GM18507 (cell line): Measurements from ENCODE around the gene COL19A1.
"Not testable (repeated sequence)": the region's sequence is repeated elsewhere in the genome, so short reads cannot be mapped to it uniquely, and the experiment has no call there.

Experiments
- DNase-seq: peaks from one replicate; pipeline ENCODE4 v3.0.0; 2011; ENCODE audit warnings: low read depth; ENCODE audit not compliant: insufficient read length; ENCODE audit errors: extremely low spot score
- FAIRE-seq: peaks from 2 replicates; lab custom pipeline; 2011; peaks lifted over from hg19 to GRCh38; lab: Jason Lieb, UNC

Gene COL19A1

DNA sequence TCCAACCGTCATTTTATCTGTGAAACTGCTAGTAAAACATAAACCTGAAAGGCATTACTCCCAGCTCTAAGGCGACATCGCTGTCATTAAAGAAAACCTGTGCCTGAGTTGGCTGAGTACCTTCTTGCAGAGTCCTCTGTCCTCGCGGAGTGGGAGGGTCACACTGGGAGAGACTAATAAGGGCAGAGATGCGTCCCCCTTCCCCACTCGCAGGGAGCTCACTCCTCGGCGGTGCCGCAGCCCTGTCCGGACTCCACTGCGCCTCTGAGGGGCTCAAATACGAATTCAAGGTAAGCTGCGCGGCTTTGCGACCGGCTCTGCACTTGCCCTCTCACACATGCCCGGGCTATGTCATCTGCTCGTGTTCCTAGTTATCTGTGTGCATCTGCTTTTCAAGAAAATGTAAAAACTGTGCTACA is at the start of gene COL19A1:
Gene COL19A1 (plus strand): TSS at position 206 of the 419 bp plus-strand sequence. CDS start 13,012 bp downstream, outside the sequence.
- FAIRE-seq (peak; percentile 98), DNase-seq (no peak)

DNA sequence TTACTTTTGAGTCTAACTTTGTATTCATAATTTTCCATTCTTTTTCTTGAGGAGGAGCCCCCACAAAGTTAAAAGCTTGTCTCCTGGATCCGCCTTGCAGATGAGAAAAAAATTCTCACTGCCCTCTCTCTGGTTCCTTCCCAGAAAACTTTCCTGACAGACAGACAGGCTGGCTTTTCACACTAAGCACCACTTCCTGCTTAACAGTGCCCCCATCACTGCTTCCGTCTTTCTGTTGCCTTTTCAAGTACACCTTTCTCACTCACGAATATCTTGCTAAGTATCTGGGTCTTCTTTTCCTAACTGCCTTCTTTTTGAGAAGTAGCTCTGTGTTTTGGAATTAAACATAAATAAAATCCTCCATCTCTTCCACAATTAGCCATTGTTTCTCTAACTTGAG is 49.8 kb upstream of the COL19A1 start:
- peak; percentile 91 for FAIRE-seq
- DNase-seq, result no peak

DNA sequence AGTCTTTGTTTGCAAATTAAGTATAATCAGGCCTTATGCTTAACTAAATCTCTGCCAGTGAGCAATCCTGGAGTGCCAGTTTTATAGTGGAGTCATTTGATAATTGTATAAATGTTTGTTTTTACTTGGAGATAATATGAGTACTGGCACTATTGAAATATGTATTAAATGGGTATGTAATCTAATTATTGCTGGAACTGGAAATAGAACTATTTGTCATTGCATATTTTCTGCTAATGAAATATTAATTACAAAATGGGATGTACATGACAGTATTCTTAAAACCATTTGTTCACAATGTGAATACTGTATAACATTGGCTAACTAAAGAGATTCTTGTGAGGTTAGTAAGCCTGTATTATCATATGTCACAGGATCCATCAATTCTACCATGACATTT is 49.0 kb upstream of the COL19A1 start:
- FAIRE-seq (no peak), DNase-seq (no peak)

DNA sequence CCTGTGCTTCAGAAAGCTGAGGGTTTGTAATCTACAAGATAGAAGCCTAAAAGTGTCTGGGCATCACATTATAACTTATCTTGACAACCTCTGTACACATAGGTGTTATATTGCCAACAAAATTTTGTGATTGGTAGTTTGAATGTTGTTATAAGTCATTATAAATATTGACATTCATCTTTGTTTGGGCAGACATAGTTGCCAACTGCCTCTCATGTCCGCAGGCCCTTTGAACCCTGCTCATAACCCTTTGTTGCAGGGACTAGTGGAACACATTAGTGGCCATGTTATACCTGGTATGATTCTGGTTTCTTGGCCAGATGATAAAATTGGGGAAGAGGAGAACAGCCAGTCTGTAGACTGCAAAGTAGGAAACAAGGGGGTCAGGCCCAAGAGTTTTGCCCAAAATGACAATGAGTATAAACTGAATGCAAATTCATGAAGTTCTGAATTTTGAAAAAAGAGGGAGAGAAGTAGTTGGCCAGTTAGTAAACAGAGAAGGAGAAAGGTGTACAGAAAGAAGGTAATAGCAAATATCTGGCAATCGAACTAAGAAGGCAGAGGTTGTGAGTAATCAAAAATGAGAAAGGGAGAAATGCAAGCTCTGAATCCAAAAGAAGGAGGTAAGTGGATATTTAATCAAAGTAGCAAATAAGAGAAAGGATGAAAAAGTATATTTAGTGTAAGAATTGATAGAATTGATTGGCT is 48.0 kb upstream of the COL19A1 start:
- DNase-seq (no peak), FAIRE-seq (no peak)

DNA sequence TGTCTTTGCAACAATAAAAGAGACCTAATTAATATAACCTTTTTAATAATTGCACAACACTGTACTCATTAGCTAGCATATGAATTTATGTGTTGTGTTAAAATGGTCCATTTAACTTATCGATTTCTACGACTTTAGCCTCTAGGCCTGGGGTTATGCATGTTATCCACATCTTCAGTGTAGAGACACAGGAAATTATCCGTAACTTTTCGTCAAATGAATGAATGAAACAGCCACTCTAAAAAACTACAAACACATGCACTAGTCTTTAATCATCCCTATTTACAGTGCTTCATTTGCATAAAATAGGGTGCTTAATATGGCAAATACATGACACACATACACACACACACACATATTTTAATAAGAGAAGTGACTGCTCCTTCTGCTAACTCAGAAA is 47.2 kb upstream of the COL19A1 start:
- FAIRE-seq, result no peak
- DNase-seq, result no peak

DNA sequence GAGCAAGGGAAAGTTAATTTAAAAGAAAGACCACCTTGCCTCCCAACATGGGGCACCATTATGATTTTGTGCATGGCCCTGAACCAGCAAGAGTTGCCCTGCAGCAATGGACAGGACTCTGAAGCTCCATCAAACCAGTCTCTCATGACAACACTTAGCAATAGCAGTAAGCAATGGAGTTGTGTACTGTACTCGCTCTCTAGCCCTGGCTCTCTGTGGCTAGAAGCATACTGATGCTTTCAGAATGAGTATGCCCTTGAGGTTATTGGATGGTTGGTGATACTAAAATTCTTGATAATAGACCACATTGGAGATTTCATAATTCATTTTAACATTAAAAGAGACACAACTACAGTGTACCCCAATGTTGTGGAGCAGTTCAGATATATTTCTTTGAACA is 46.3 kb upstream of the COL19A1 start:
- DNase-seq (no peak), FAIRE-seq (no peak)

DNA sequence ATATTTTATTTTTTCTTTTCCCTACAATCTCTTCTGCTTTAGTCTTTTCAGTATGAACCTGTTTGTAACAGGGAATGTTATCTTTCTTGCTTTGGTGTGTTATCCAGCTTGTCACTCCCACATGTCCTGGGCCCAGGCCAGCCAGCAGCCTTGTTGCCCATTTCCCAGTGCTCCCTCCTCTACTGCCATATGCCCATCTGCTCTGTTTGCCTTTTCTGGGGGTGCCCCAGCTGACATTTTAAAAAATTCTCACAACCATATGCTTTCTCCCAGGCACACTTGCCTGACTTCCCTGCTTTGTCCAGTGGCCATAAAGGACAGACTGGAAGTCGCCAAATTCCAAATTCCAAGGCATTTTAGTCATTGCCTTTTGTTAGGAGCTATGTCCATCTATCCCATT is 45.9 kb upstream of the COL19A1 start:
- DNase-seq (no peak), FAIRE-seq (no peak)

DNA sequence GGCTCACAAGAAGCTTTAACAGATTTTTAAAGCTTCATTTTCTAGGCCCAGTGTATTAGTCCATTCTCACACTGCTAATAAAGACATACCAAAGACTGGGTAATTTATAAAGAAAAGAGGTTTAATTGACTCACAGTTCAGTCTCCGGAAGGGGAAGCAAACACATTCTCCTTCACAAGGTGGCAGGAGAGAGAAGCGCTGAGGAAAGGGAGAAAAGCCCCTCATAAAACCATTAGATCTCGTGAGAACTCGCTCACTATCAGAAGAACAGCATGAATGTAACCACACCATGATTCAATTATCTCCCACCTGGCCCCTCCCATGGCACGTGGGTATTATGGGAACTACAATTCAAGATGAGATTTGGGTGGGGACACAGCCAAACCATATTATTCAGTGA is 42.0 kb upstream of the COL19A1 start:
- FAIRE-seq, DNase-seq: not testable (repeated sequence)

DNA sequence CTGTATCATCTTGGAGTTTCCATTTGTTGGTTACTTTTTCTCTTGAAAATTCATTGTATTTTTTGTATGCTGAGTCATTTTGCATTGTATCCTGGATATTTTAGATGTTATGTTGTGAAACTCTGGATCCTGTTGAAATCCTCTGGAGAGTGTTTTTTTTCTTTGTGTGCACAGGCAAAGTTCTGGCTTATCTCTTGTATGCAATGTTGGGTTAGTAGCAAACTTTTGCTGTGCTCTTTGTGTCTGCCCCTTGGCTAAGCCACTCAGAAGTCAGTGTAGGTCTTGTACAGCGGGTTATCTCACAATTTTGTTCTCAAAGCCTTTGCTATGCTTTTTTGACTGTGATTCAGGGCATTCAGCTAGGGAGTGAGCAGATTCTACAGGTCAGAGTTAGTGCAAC is 40.5 kb upstream of the COL19A1 start:
- DNase-seq, result no peak
- no peak for FAIRE-seq

DNA sequence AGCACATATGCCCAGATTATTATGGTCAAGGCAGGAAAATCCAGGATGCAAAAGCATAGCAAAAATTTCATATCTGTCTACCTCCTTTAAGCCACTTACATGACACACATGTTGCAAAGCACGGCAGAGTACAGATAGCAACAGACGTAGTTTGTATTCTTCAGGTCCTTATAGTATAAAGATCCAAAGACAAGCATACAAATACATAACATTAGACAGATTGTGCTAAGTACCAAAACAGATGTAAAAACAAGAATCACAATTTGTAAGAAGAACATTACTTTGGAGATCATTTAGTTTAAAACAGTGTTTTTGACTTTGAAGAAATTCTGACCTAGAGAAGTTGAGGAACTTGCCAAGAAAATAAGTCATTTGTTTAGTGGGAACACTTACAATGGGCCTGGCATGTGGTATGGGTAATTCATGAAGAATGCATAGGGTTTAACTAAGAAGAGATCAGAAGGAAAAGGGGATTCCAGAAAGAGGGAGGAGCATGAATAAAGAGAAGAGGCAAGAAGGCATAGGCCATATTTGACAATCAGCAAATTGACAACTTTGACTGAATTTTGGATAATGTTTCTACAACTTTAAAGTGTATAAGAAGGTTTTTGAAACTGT is 39.0 kb upstream of the COL19A1 start:
- DNase-seq (no peak), FAIRE-seq (peak; percentile 45)

DNA sequence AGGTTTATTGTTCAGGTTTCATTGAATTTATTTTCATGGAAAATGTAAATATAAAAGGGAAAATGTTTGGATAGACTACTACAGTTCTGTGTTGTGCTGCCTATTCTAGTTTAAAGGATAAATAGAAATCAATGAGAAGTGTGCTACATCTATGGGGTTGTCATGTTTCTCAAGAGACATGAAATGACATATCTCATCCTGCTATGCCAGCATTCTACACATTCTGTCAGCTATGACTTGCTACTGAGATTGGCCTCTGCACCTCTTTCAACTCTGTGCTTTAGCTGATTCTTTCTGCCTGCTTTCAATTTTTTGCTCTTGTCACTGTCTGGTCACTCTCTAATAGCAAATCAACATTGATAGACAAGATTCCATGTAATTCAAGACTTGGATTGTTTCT is 33.8 kb upstream of the COL19A1 start:
- FAIRE-seq, result no peak
- DNase-seq, result no peak

DNA sequence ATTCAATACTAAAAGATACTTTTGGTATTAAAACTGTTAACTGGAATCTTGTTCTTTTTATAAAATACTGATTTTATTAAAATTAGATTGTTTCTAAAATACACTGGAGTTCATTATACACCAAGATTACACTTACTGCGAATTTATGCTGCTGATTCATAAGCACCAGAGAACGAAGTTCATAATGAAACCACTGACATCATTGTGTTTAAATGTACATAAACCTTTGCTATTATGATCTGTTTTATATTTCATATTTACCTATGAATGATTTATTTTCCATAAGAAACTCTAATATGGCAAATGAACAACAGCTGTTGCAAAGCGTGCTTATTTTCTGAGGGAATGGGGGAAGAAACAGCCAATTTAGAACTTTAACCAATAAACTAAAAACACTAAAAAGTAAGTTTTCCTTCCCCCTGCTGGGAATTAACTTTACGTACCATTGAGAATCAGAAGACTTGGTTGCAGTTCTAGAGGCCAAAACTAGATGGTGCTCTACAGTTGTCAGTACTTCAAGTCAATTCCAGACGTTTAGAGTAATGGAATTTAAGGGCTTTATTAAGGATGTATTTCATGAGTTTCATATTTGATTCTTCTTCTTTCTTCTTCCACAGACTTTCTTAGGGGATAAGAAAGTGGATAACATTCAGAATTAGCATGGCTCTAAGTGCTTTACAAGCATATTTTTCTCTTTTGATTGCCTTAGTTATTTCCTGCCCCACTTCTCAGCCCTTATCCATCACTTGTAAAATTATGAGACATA is 30.8 kb upstream of the COL19A1 start:
- DNase-seq (no peak), FAIRE-seq (peak; percentile 92)

DNA sequence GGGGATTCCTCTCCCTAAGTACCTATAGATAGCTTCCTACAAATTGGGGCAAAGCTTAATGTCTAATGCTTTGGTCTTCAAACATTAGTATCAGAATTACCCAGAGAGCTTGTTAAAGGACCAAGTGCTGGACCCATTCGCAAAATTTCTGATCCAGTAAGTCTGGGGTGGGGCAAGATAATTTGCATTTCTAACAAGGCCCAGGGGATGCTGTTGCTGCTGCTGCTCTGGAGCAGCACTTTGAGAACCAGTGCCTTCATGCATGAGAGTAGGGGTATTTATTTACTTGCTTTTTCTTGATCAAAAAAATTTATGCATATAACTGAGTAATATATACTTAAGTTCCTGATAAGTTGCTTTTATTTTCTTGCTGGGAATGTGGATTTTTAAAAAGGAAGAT is 24.5 kb upstream of the COL19A1 start:
- FAIRE-seq, result no peak
- no peak for DNase-seq

DNA sequence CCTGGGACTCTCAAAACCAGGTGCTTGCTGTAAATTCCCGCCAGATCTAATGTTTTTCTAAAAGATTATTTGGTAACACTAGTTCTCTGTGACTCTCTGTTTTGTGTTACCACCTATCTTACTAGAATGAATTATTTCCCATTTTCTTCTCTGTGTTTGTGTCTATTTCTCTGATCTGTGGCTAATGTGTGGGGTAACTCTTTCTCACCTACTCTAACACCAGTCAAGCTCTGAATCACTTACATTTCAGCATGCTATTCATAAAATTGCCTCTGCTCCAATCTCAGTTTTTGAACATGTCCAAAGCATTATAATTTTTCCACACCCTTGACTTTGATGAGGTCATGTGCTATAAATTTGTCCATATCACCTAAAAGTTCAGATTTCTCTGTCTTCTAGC is 23.2 kb upstream of the COL19A1 start:
- FAIRE-seq (peak; percentile 33), DNase-seq (no peak)

DNA sequence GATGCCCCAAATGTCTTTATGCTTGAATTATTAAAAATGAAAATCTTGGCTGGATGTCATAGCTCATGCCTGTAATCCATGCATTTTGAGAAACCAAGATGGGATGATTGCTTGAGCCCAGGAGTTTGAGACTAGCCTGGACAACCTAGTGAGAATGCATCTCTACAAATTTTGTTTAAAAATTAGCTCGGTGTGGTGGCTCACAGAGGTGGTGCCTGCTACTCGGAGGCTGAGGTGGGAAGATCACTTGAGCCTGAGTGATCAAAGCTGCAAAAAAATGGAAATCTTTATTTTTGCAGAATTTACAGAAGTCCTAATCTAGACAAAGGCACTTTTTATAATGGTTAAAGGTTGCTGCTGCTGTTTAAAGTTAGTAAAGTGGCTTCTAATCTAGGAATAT is 20.0 kb upstream of the COL19A1 start:
- FAIRE-seq, result no peak

DNA sequence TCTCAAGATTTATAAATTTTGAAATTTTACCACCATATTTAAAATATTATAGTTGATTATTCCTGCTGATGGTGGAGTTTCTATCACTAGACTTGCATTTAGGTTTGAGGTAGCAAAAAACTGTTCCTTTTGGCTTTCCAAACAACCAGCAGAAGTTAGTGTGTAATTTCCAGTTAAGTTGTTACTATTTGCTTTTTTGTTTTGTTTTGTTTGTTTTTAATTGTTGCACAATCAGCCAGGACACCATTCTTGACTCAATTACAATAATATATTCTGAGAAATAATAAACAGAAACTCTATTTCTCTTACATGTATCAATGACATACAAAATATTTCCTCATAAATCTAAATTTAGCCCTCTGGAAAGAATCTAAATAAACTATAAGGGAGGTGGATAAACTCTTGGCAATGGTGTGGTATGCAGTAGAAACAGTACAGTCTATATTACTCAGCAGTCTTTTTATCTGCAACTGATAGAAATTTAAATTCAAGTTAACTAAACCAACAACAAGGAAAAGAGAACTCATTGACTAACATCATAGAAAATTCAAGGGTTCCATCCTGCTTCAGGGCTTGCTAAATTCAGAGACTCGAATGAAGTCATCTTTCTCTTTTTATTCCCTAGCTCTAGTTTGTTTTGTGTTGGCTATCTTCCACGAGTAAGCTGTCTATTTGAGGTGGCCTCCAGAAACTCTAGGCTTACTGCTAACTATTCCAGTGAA is 19.4 kb upstream of the COL19A1 start:
- FAIRE-seq (no peak), DNase-seq (no peak)

More for the DNA sequence above, 20.0 kb upstream of the COL19A1 start:
- no peak for DNase-seq

DNA sequence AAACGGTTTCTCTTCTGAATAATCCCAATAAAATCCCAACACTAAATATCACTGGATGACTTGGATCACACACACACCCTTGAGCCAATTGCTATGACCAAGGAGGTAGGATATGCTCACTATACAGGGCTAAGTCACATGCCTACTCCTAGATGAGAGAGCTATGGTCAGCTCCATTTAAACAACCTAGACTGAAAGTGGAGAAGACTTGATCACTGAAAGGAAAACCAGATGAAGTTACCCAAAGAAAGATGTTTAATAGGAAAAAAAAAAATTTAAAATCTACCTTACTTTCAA is 18.9 kb upstream of the COL19A1 start:
- FAIRE-seq (no peak), DNase-seq (no peak)

DNA sequence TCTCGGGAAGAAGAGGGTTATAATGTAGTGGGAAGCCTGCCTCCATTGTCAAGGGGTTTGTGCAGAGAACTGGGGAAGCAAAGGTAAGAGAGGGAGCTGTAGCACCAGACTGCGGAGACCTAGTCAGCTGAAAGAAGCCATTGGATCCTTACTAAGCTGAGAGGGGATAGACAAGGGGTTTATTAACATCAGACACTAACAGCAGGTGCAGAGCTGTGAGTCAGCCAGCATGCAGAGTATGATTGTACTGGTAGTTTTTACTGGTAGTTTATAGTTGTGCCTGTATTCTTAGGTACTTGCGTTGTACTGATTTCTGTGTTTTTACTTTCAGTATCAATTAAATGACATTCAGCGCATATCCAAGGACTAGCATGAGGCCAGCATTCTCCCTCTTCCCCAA is 17.8 kb upstream of the COL19A1 start:
- no peak for FAIRE-seq
- no peak for DNase-seq

DNA sequence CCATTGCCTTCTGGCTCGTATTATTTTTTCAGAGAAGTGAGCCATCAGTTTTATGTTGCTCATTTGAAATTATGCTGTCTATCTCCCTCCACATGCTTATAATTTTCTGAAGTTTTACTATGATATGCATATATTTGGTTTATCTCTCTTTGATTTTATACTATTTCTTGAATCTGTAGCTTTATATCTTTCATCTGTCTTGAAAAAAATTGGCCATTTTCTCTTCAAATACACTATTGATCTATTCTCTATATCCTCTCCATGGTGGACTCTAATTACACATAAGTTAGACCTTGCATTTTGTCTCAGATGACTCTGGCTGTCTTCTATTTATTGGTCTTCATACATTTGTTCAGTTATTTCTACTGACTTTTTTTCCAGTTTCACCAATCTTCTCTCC is 13.7 kb upstream of the COL19A1 start:
- DNase-seq (no peak), FAIRE-seq (no peak)

DNA sequence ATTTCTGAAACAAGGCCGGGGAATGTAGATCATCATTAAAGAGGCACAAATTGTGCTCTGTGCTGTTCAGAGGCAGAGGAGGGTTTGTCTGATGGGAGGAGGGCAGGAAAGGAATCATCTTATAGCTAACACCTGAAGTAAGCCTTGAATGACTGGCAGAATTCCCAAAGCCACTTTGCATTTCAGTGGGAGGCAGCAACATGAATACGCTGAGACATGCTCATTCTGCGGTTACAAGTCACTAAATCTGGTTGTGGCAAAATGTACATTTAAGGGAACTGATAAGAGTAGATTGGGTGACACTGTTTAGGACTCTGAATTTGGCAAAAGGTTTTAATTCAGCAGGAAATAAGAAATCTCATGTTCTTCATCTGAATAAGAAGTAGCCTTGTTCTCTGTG is 4.4 kb upstream of the COL19A1 start:
- FAIRE-seq (peak; percentile 18), DNase-seq (no peak)
